K562 (cell line): ENCODE data around the gene ZBTB48. TPM values are rescaled to one million over a fixed set of nuclear protein-coding genes. Genes with fewer than 3 reads are reported as not detected.

Source experiments
- ARID3B ChIP-seq: fragments of 250-450 bp; sonication (Bioruptor Pico); IDR thresholded peaks from 2 replicates; pipeline ENCODE4 v1.4.0; 2020; ENCODE audit warnings: borderline replicate concordance
- ATF7 ChIP-seq: fragments of 450-650 bp; IDR thresholded peaks from 2 replicates; pipeline ENCODE4 v1.7.1; 2014; ENCODE audit warnings: mild to moderate bottlenecking, moderate library complexity
- BACH1 ChIP-seq: fragments of 200-800 bp; sonication (Bioruptor generic); IDR thresholded peaks from 2 replicates; pipeline ENCODE4 v1.6.1; 2016; ENCODE audit warnings: missing genetic modification characterization, missing compliant biosample characterization
- BCLAF1 ChIP-seq, 2 experiments: fragments of 450-650 bp in 1 of 2; IDR thresholded peaks; 2 replicates each; pipeline ENCODE4 v1.6.1; 2011 to 2017; ENCODE audit warnings: low read depth in 2 of 2, antibody characterized with exemption in 1 of 2, borderline replicate concordance in 1 of 2, low read length in 1 of 2, mild to moderate bottlenecking in 1 of 2, mixed read lengths in 1 of 2; ENCODE audit not compliant: control insufficient read depth in 1 of 2
- EHMT2 ChIP-seq: fragments of 450-650 bp; IDR thresholded peaks from 2 replicates; pipeline ENCODE4 v1.6.1; 2018; ENCODE audit warnings: antibody characterized with exemption
- FOXO4 ChIP-seq: fragments of 450-650 bp; formaldehyde crosslinking; IDR thresholded peaks from 2 replicates; pipeline ENCODE4 v1.4.0; 2020; ENCODE audit warnings: mild to moderate bottlenecking, moderate library complexity
- GTF2E2 ChIP-seq: fragments of 200-800 bp; sonication (Bioruptor generic); IDR thresholded peaks from 2 replicates; pipeline ENCODE4 v1.6.1; 2016; ENCODE audit warnings: missing genetic modification characterization, missing compliant biosample characterization
- MLLT1 ChIP-seq, 2 experiments: fragments of 450-650 bp; IDR thresholded peaks; 2 replicates each; pipeline ENCODE4 v1.6.1; 2016
- NBN ChIP-seq: fragments of 450-650 bp; IDR thresholded peaks from 2 replicates; pipeline ENCODE4 v1.6.1; 2016; ENCODE audit warnings: low read depth, mild to moderate bottlenecking
- NCOA4 ChIP-seq: fragments of 450-650 bp; IDR thresholded peaks from 2 replicates; pipeline ENCODE4 v1.6.1; 2018; ENCODE audit warnings: mild to moderate bottlenecking; ENCODE audit not compliant: partially characterized antibody
- NFRKB ChIP-seq: fragments of 450-650 bp; IDR thresholded peaks from 2 replicates; pipeline ENCODE4 v1.6.1; 2016; ENCODE audit warnings: low read depth
- NR2C1 ChIP-seq, 2 experiments: fragments of 450-650 bp; IDR thresholded peaks; 2 replicates each; pipeline ENCODE4 v1.6.1; 2017; ENCODE audit warnings: mild to moderate bottlenecking in 2 of 2, antibody characterized with exemption in 1 of 2, inconsistent platforms in 1 of 2, missing compliant biosample characterization in 1 of 2, missing genetic modification characterization in 1 of 2
- NR2F6 ChIP-seq: fragments of 450-650 bp; formaldehyde crosslinking; IDR thresholded peaks from 2 replicates; pipeline ENCODE4 v1.4.0; 2020; ENCODE audit warnings: mild to moderate bottlenecking
- THRB ChIP-seq: fragments of 450-650 bp; formaldehyde crosslinking; conservative IDR thresholded peaks from 2 replicates; pipeline ENCODE4 v1.4.0; 2022; ENCODE audit warnings: mild to moderate bottlenecking, missing genetic modification characterization
- ZNF639 ChIP-seq, 2 experiments: fragments of 200-800 bp in 1 of 2; sonication (Bioruptor generic) in 1 of 2; sonication (generic) in 1 of 2; formaldehyde crosslinking in 1 of 2; IDR thresholded peaks in 1 of 2; conservative IDR thresholded peaks in 1 of 2; 2 replicates each; pipeline versions ENCODE4 v1.5.0 to v1.6.1; 2016 to 2020; ENCODE audit warnings: missing compliant biosample characterization in 1 of 2, missing genetic modification characterization in 1 of 2, missing genetic modification reagents in 1 of 2
- ZNF780A ChIP-seq: fragments of 250-450 bp; sonication (Bioruptor Pico); IDR thresholded peaks from 2 replicates; pipeline ENCODE4 v1.5.0; 2021; ENCODE audit warnings: mild to moderate bottlenecking
- polyA plus RNA-seq, 8 experiments: library from polyadenylated mRNA; depleted of rRNA in 4 of 8; stranded (reverse) in 5 of 8; unstranded in 3 of 8; fragments of >200 nt; fragmentation: Nextera tagmentation in 2 of 8; fragmentation: Illumina TruSeq in 1 of 8; extraction: Ambion mirVana in 2 of 8; extraction: Trizol in 1 of 8; gene quantifications; 2 replicates each; pipeline versions ENCODE4 v1.2.1 to v1.2.3, GENCODE V29; 2011 to 2014; ENCODE audit warnings: inconsistent platforms in 1 of 8, missing spikeins in 1 of 8
- total RNA-seq, 7 experiments: library from RNA; depleted of rRNA in 6 of 7; stranded (reverse); fragments of >200 nt in 6 of 7; fragmentation: Illumina TruSeq in 2 of 7; extraction: Trizol in 2 of 7; gene quantifications; 2 replicates each; pipeline versions ENCODE4 v1.2.1 to v1.2.3, GENCODE V29; 2011 to 2021; ENCODE audit warnings: low replicate concordance in 1 of 7

The ZBTB48 gene
- total and polyA plus RNA-seq, 9 of the 15 experiments (the other 6 are each of a cell fraction or from before 2014, with no cell fraction given) = 1.9 to 66.9 (median 29.5) TPM

GRCh38 chr1:6569033-6569432, 10.8 kb upstream of the ZBTB48 start (continued):
- peak; percentile 22; the same call in 1 of the 2 replicates for TF ChIP-seq EHMT2
- TF ChIP-seq BCLAF1 (IDR thresholded peaks at IDR 0.05; ENCODE audit: borderline replicate concordance in 1 of 2, control insufficient read depth in 1 of 2, low read depth in 2 of 2, low read length in 1 of 2) = no peak
- no peak for TF ChIP-seq ATF7
- no peak for TF ChIP-seq BACH1 (tag)
- TF ChIP-seq NR2F6 (CRISPR knock-in tag) = no peak
- no peak for TF ChIP-seq FOXO4 (CRISPR knock-in tag)
- TF ChIP-seq ARID3B (CRISPR knock-in tag) = no peak
- 0 out of 2 replicates have a peak, but pooled peaks have one; percentile 56 for TF ChIP-seq THRB (CRISPR knock-in tag)
- TF ChIP-seq NCOA4 = peak; percentile 10
- TF ChIP-seq NR2C1 (IDR thresholded peaks at IDR 0.05) = no peak
- no peak for TF ChIP-seq NR2C1 (tag; IDR thresholded peaks at IDR 0.05)
- TF ChIP-seq NBN = no peak
- TF ChIP-seq ZNF639 (CRISPR knock-in tag; conservative IDR thresholded peaks at IDR 0.05 in 1 of 2, IDR thresholded peaks at IDR 0.05 in 1 of 2) = no peak
- no peak for TF ChIP-seq GTF2E2 (tag)
- no peak for TF ChIP-seq ZNF780A (CRISPR knock-in tag)
- 0 out of 2 replicates have a peak, but pooled peaks have one; percentile 34 for TF ChIP-seq NFRKB
- TF ChIP-seq MLLT1 (IDR thresholded peaks at IDR 0.05) = 0 out of 4 replicates have a peak, but pooled peaks of 1 of the 2 experiments have one; percentile 44
